Peyer's patch (tissue), 4 donors: Measurements from ENCODE around the gene COL6A2. TPM values are rescaled to one million over a fixed set of nuclear protein-coding genes. Genes with fewer than 3 reads are reported as not detected.
A peak's percentile ranks its signal among the peaks of the same experiment; 100 is the strongest.

Source experiments
- DNase-seq, 3 donors: peaks; one replicate each; pipeline ENCODE4 v3.0.0-alpha.2; 2017 to 2019
- H3K27ac ChIP-seq, 4 donors: fragments of 200-600 bp; sonication (generic); one replicate each; pipeline ENCODE4 v1.5.1; 2016 to 2019
- H3K27me3 ChIP-seq, 2 donors: fragments of 200-600 bp; sonication (generic); one replicate each; pipeline ENCODE4 v1.5.1; 2019
- H3K36me3 ChIP-seq, 3 donors: fragments of 200-600 bp; sonication (generic); one replicate each; pipeline ENCODE4 v1.5.1; 2016 to 2019
- H3K4me1 ChIP-seq, 4 donors: fragments of 200-600 bp; sonication (generic); one replicate each; pipeline ENCODE4 v1.5.1; 2016 to 2019
- H3K4me3 ChIP-seq, 4 donors: fragments of 200-600 bp; sonication (generic); 1 replicate in 3 of 4; 2 replicates in 1 of 4; pipeline ENCODE4 v1.5.1; 2016 to 2019; ENCODE audit warnings: mild to moderate bottlenecking in 1 of 4
- H3K9me3 ChIP-seq, 4 donors: fragments of 200-600 bp; sonication (generic); one replicate each; pipeline ENCODE4 v1.5.1; 2016 to 2019; ENCODE audit warnings: mild to moderate bottlenecking in 1 of 4
- CTCF ChIP-seq, 6 experiments: fragments of 450-650 bp in 4 of 6; fragments of 200-600 bp in 2 of 6; sonication (generic) in 1 of 6; IDR thresholded peaks; one replicate each; pipeline ENCODE4 v1.5.1; 2017 to 2019; ENCODE audit warnings: antibody characterized with exemption in 6 of 6, mild to moderate bottlenecking in 3 of 6, moderate library complexity in 1 of 6
- POLR2A ChIP-seq, 2 donors: fragments of 450-650 bp; IDR thresholded peaks; one replicate each; pipeline ENCODE4 v1.5.1; 2017; ENCODE audit warnings: antibody characterized with exemption in 2 of 2, mild to moderate bottlenecking in 2 of 2, moderate library complexity in 2 of 2
- total RNA-seq, 4 donors: library from RNA; depleted of rRNA; stranded (reverse); fragments of >200 nt; gene quantifications; one replicate each; pipeline ENCODE4 v1.1.0, GENCODE V29; 2016

COL6A2 gene
- total RNA-seq, 4 donors from 2014 or later, result 59.9 to 1,087 (median 166) TPM

DNA sequence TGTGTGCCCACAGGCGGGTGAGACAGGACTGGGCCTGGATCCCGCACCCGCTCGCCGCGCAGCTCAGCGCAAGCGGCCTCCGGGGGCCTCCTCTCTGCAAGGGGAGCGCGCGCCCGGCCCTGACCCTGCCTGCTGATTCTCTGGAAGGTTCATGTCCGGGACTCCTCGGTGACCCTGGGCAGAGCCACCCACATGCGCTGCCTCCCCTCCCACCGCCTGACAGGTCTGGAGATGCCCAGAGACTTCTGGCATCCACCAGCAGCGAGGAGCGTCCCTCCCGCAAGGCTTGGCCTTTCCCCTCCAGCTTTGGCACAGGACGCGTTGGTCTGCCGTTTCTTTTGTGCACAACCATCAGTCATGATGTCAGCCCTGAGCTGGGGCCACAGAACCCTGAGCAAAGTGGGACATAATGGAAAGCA is 42.0 kb upstream of the COL6A2 start:
- peak overlapping the region; percentile 67 to 88 (median 76) for H3K27ac ChIP-seq
- H3K27me3 ChIP-seq, result no peaks in the 10 kb centered on the region
- TF ChIP-seq CTCF (IDR thresholded peaks at IDR 0.05), result no peak
- no peak for TF ChIP-seq POLR2A (IDR thresholded peaks at IDR 0.05)
- no peaks in the 10 kb centered on the region for H3K9me3 ChIP-seq
- DNase-seq, result peak in 1 of 3 donors; percentile 44
- H3K36me3 ChIP-seq, result no peaks in the 10 kb centered on the region
- H3K4me1 ChIP-seq, result peaks cover 0 to 23% (median 0%) of the 10 kb centered on the region in 4 donors
- H3K4me3 ChIP-seq, result no peak overlapping the region

- no peak overlapping the region for H3K4me3 ChIP-seq
- H3K9me3 ChIP-seq, result peaks cover 0 to under 1% (median 0%) of the 10 kb centered on the region in 4 donors
- H3K27me3 ChIP-seq, result no peaks in the 10 kb centered on the region
- H3K4me1 ChIP-seq, result peaks cover 0 to 23% (median 0%) of the 10 kb centered on the region in 4 donors
- peak in 1 of 3 donors; percentile 66 for DNase-seq
- peak overlapping the region; percentile 69 to 88 (median 78) for H3K27ac ChIP-seq
- TF ChIP-seq CTCF (IDR thresholded peaks at IDR 0.05) (no peak), POLR2A (IDR thresholded peaks at IDR 0.05) (no peak)
- H3K36me3 ChIP-seq, result no peaks in the 10 kb centered on the region
Observed at GRCh38 chr21:46056450-46056903, 41.4 kb upstream of the COL6A2 start.

GRCh38 chr21:46057111-46057709 is 40.7 kb upstream of the COL6A2 start:
- peaks cover 0 to 6% (median 0%) of the 10 kb centered on the region in 4 donors for H3K9me3 ChIP-seq
- TF ChIP-seq POLR2A (IDR thresholded peaks at IDR 0.05) (no peak), CTCF (IDR thresholded peaks at IDR 0.05) (no peak)
- no peaks in the 10 kb centered on the region for H3K36me3 ChIP-seq
- H3K27me3 ChIP-seq, result no peaks in the 10 kb centered on the region
- no peak overlapping the region for H3K4me3 ChIP-seq
- DNase-seq, result peak in 1 of 3 donors; percentile 39
- peaks cover 0 to 23% (median 0%) of the 10 kb centered on the region in 4 donors for H3K4me1 ChIP-seq
- H3K27ac ChIP-seq, result peak overlapping the region; percentile 69 to 88 (median 78)

- Histone ChIP-seq H3K36me3 (no peaks in the 10 kb centered on the region), H3K27ac (peak overlapping the region; percentile 69 to 88 (median 78)), H3K27me3 (no peaks in the 10 kb centered on the region), H3K4me1 (peaks cover 0 to 23% (median 0%) of the 10 kb centered on the region in 4 donors), H3K4me3 (no peak overlapping the region), H3K9me3 (peaks cover 0 to 6% (median under 1%) of the 10 kb centered on the region in 4 donors)
- no peak for TF ChIP-seq POLR2A (IDR thresholded peaks at IDR 0.05)
- no peak for TF ChIP-seq CTCF (IDR thresholded peaks at IDR 0.05)
- DNase-seq, result peak in 2 of 3 donors; percentile 12 to 28
Observed at GRCh38 chr21:46057710-46058241, 40.1 kb upstream of the COL6A2 start.

- Histone ChIP-seq H3K4me1 (peaks cover 0 to 23% (median 0%) of the 10 kb centered on the region in 4 donors), H3K27me3 (no peaks in the 10 kb centered on the region), H3K9me3 (peaks cover 0 to 6% (median 3%) of the 10 kb centered on the region in 4 donors), H3K36me3 (no peaks in the 10 kb centered on the region), H3K4me3 (no peak overlapping the region), H3K27ac (peak overlapping the region in 2 of 4 donors; percentile 87 to 88)
- TF ChIP-seq POLR2A (IDR thresholded peaks at IDR 0.05), result no peak
- no peak for TF ChIP-seq CTCF (IDR thresholded peaks at IDR 0.05)
- peak in 2 of 3 donors; percentile 25 to 32 for DNase-seq
Observed at GRCh38 chr21:46058431-46059145, 39.3 kb upstream of the COL6A2 start.
